ENCODE results near the gene INPP5E.
"Not testable (repeated sequence)": the region's sequence is repeated elsewhere in the genome, so short reads cannot be mapped to it uniquely, and the experiment has no call there.

INPP5E gene

GRCh38 chr9:136425367-136425766 lies 14.3 kb downstream of the INPP5E start:
- not testable (repeated sequence) for DNase-seq

- no peak for DNase-seq
Observed at GRCh38 chr9:136424750-136425362, 14.8 kb downstream of the INPP5E start.

- DNase-seq: no peak
Observed at GRCh38 chr9:136423432-136424146, 16.1 kb downstream of the INPP5E start.

GRCh38 chr9:136422876-136423275 lies 16.8 kb downstream of the INPP5E start:
- DNase-seq: no peak

GRCh38 chr9:136421791-136422190 lies 17.9 kb downstream of the INPP5E start:
- no peak for DNase-seq

- no peak for DNase-seq
Observed at GRCh38 chr9:136419092-136419420, 20.6 kb downstream of the INPP5E start.

GRCh38 chr9:136418182-136419091 lies 21.2 kb downstream of the INPP5E start:
- no peak for DNase-seq

- DNase-seq: no peak
Observed at GRCh38 chr9:136416914-136417313, 22.7 kb downstream of the INPP5E start.

- no peak for DNase-seq
Observed at GRCh38 chr9:136416427-136416826, 23.2 kb downstream of the INPP5E start.

- no peak for DNase-seq
Observed at GRCh38 chr9:136412962-136413361, 26.7 kb downstream of the INPP5E start.

GRCh38 chr9:136411378-136411777 lies 28.3 kb downstream of the INPP5E start:
- DNase-seq: no peak

- peak; percentile 86 to 97 (median 92) for DNase-seq
Observed at GRCh38 chr9:136410500-136411287, 29.0 kb downstream of the INPP5E start, which contains the start of the genes ENTR1 and PMPCA. Gene ENTR1, minus strand, starts transcription at chr9:136410614. Its CDS starts 217 bp downstream, at chr9:136410397. Gene PMPCA, plus strand, starts transcription at chr9:136410658. Its CDS starts 11 bp downstream, at chr9:136410669.

GRCh38 chr9:136409557-136410455 lies 29.8 kb downstream of the INPP5E start:
- no peak for DNase-seq

- no peak for DNase-seq
Observed at GRCh38 chr9:136407911-136408310, 31.7 kb downstream of the INPP5E start.

- DNase-seq: not testable (repeated sequence)
Observed at GRCh38 chr9:136407061-136407460, 32.6 kb downstream of the INPP5E start.

GRCh38 chr9:136405904-136406303 lies 33.7 kb downstream of the INPP5E start:
- not testable (repeated sequence) for DNase-seq

GRCh38 chr9:136405481-136405880 lies 34.2 kb downstream of the INPP5E start:
- no peak for DNase-seq

GRCh38 chr9:136404801-136405136 lies 34.9 kb downstream of the INPP5E start:
- DNase-seq: no peak

GRCh38 chr9:136403915-136404800 lies 35.5 kb downstream of the INPP5E start:
- peak in 1 of 4 experiments; percentile 20 for DNase-seq

- peak; percentile 34 to 54 (median 48) for DNase-seq
Observed at GRCh38 chr9:136403538-136403914, 36.1 kb downstream of the INPP5E start.

GRCh38 chr9:136402067-136402466 lies 37.6 kb downstream of the INPP5E start:
- DNase-seq: no peak
